ENCODE data around the gene PCSK2.

The PCSK2 gene

GRCh38 chr20:17316316-17317038 lies 89.6 kb downstream of the PCSK2 start:
- Histone ChIP-seq H2AFZ (ENCODE audit: low read length) (no peak overlapping the region), H3K27ac (ENCODE audit: low read length) (no peak overlapping the region), H3K4me3 (ENCODE audit: low read length) (no peak overlapping the region), H3K79me2 (ENCODE audit: low read length) (no peaks in the 10 kb centered on the region), H3K27me3 (replicated peaks; ENCODE audit: insufficient read depth, low read length) (no peaks in the 10 kb centered on the region), H3K9me3 (replicated peaks; ENCODE audit: insufficient read depth, low read length) (no peaks in the 10 kb centered on the region), H3K9ac (ENCODE audit: low read length) (no peak overlapping the region), H3K4me2 (ENCODE audit: low read depth, low read length) (no peak overlapping the region), H4K20me1 (ENCODE audit: insufficient read depth, low read length) (no peaks in the 10 kb centered on the region), H3K4me1 (ENCODE audit: low read length) (no peaks in the 10 kb centered on the region), H3K36me3 (replicated peaks; ENCODE audit: insufficient read depth, low read length) (no peaks in the 10 kb centered on the region), H3K9me2 (replicated peaks; ENCODE audit: insufficient read depth, low read length) (no peaks in the 10 kb centered on the region), H3F3A (ENCODE audit: insufficient read depth, low read length) (no peaks in the 10 kb centered on the region)
- DNase-seq = no peak
- no peak for TF ChIP-seq EZH2phosphoT487 (IDR thresholded peaks at IDR 0.05; ENCODE audit: low read length)

DNA sequence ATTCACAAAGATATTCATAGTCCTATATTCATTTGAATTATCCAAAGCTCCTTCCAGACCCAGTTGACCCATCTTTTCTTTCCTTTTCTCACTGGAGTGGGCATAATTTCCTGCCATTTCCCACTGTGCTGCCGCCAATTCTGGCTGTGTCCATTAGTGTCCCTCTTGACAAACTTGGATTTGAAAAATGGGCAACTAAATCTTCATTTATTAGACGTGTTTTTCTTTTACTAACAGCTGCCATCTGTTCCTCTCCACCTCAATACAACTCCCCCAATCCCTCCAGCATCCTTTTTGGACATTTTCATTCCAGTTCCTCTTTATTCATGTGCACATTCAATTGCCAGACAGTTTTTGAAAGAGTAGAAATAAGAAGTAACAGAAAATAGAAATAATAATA lies 90.5 kb downstream of the PCSK2 start:
- H2AFZ ChIP-seq (ENCODE audit: low read length) = no peak overlapping the region
- H4K20me1 ChIP-seq (ENCODE audit: insufficient read depth, low read length) = no peaks in the 10 kb centered on the region
- H3K4me3 ChIP-seq (ENCODE audit: low read length) = no peak overlapping the region
- no peak overlapping the region for H3K4me2 ChIP-seq (ENCODE audit: low read depth, low read length)
- H3K36me3 ChIP-seq (replicated peaks; ENCODE audit: insufficient read depth, low read length) = no peaks in the 10 kb centered on the region
- DNase-seq = no peak
- no peak for TF ChIP-seq EZH2phosphoT487 (IDR thresholded peaks at IDR 0.05; ENCODE audit: low read length)
- TF ChIP-seq, protein P1, sequence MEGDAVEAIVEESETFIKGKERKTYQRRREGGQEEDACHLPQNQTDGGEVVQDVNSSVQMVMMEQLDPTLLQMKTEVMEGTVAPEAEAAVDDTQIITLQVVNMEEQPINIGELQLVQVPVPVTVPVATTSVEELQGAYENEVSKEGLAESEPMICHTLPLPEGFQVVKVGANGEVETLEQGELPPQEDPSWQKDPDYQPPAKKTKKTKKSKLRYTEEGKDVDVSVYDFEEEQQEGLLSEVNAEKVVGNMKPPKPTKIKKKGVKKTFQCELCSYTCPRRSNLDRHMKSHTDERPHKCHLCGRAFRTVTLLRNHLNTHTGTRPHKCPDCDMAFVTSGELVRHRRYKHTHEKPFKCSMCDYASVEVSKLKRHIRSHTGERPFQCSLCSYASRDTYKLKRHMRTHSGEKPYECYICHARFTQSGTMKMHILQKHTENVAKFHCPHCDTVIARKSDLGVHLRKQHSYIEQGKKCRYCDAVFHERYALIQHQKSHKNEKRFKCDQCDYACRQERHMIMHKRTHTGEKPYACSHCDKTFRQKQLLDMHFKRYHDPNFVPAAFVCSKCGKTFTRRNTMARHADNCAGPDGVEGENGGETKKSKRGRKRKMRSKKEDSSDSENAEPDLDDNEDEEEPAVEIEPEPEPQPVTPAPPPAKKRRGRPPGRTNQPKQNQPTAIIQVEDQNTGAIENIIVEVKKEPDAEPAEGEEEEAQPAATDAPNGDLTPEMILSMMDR (IDR thresholded peaks at IDR 0.05; ENCODE audit: low read length) = no peak
- no peak for TF ChIP-seq EZH2 (optimal IDR thresholded peaks at IDR 0.05; ENCODE audit: low read depth, low read length)
- H3K27ac ChIP-seq (ENCODE audit: low read length) = no peak overlapping the region
- no peaks in the 10 kb centered on the region for H3K9me2 ChIP-seq (replicated peaks; ENCODE audit: insufficient read depth, low read length)
- H3K27me3 ChIP-seq (replicated peaks; ENCODE audit: insufficient read depth, low read length) = no peaks in the 10 kb centered on the region
- no peaks in the 10 kb centered on the region for H3K4me1 ChIP-seq (ENCODE audit: low read length)
- H3K9me3 ChIP-seq (replicated peaks; ENCODE audit: insufficient read depth, low read length) = no peaks in the 10 kb centered on the region
- H3F3A ChIP-seq (ENCODE audit: insufficient read depth, low read length) = no peaks in the 10 kb centered on the region
- H3K9ac ChIP-seq (ENCODE audit: low read length) = no peak overlapping the region
- no peaks in the 10 kb centered on the region for H3K79me2 ChIP-seq (ENCODE audit: low read length)

GRCh38 chr20:17320456-17320855 lies 93.6 kb downstream of the PCSK2 start:
- H3F3A ChIP-seq (ENCODE audit: insufficient read depth, low read length) = no peaks in the 10 kb centered on the region
- no peak overlapping the region for H3K27ac ChIP-seq (ENCODE audit: low read length)
- no peaks in the 10 kb centered on the region for H3K27me3 ChIP-seq (replicated peaks; ENCODE audit: insufficient read depth, low read length)
- H3K4me3 ChIP-seq (ENCODE audit: low read length) = no peak overlapping the region
- DNase-seq = no peak
- no peaks in the 10 kb centered on the region for H3K36me3 ChIP-seq (replicated peaks; ENCODE audit: insufficient read depth, low read length)
- H3K4me2 ChIP-seq (ENCODE audit: low read depth, low read length) = no peak overlapping the region
- no peak overlapping the region for H2AFZ ChIP-seq (ENCODE audit: low read length)
- H3K9me2 ChIP-seq (replicated peaks; ENCODE audit: insufficient read depth, low read length) = no peaks in the 10 kb centered on the region
- H3K79me2 ChIP-seq (ENCODE audit: low read length) = no peaks in the 10 kb centered on the region
- no peaks in the 10 kb centered on the region for H4K20me1 ChIP-seq (ENCODE audit: insufficient read depth, low read length)
- no peaks in the 10 kb centered on the region for H3K4me1 ChIP-seq (ENCODE audit: low read length)
- TF ChIP-seq EZH2phosphoT487 (IDR thresholded peaks at IDR 0.05; ENCODE audit: low read length) (no peak), EZH2 (optimal IDR thresholded peaks at IDR 0.05; ENCODE audit: low read depth, low read length) (no peak)
- TF ChIP-seq, protein P1 (IDR thresholded peaks at IDR 0.05; ENCODE audit: low read length) = no peak
- H3K9me3 ChIP-seq (replicated peaks; ENCODE audit: insufficient read depth, low read length) = no peaks in the 10 kb centered on the region
- no peak overlapping the region for H3K9ac ChIP-seq (ENCODE audit: low read length)

GRCh38 chr20:17326096-17326495 lies 99.3 kb downstream of the PCSK2 start:
- no peaks in the 10 kb centered on the region for H3K79me2 ChIP-seq (ENCODE audit: low read length)
- no peaks in the 10 kb centered on the region for H3F3A ChIP-seq (ENCODE audit: insufficient read depth, low read length)
- H3K4me1 ChIP-seq (ENCODE audit: low read length) = no peaks in the 10 kb centered on the region
- H2AFZ ChIP-seq (ENCODE audit: low read length) = no peak overlapping the region
- no peaks in the 10 kb centered on the region for H3K36me3 ChIP-seq (replicated peaks; ENCODE audit: insufficient read depth, low read length)
- no peak for TF ChIP-seq EZH2 (optimal IDR thresholded peaks at IDR 0.05; ENCODE audit: low read depth, low read length)
- TF ChIP-seq, protein P1 (IDR thresholded peaks at IDR 0.05; ENCODE audit: low read length) = no peak
- no peak for TF ChIP-seq EZH2phosphoT487 (IDR thresholded peaks at IDR 0.05; ENCODE audit: low read length)
- no peak overlapping the region for H3K4me3 ChIP-seq (ENCODE audit: low read length)
- H3K4me2 ChIP-seq (ENCODE audit: low read depth, low read length) = no peak overlapping the region
- H3K27ac ChIP-seq (ENCODE audit: low read length) = no peak overlapping the region
- H3K9me3 ChIP-seq (replicated peaks; ENCODE audit: insufficient read depth, low read length) = no peaks in the 10 kb centered on the region
- DNase-seq = no peak
- no peak overlapping the region for H3K9ac ChIP-seq (ENCODE audit: low read length)
- no peaks in the 10 kb centered on the region for H3K27me3 ChIP-seq (replicated peaks; ENCODE audit: insufficient read depth, low read length)
- H3K9me2 ChIP-seq (replicated peaks; ENCODE audit: insufficient read depth, low read length) = no peaks in the 10 kb centered on the region
- no peaks in the 10 kb centered on the region for H4K20me1 ChIP-seq (ENCODE audit: insufficient read depth, low read length)
